ENCODE measurements around the gene ARGLU1. TPM values are rescaled to one million over a fixed set of nuclear protein-coding genes. Genes with fewer than 3 reads are reported as not detected.

ARGLU1 gene
- total and polyA plus RNA-seq, 2 donors, result 67.3 to 177 TPM

DNA sequence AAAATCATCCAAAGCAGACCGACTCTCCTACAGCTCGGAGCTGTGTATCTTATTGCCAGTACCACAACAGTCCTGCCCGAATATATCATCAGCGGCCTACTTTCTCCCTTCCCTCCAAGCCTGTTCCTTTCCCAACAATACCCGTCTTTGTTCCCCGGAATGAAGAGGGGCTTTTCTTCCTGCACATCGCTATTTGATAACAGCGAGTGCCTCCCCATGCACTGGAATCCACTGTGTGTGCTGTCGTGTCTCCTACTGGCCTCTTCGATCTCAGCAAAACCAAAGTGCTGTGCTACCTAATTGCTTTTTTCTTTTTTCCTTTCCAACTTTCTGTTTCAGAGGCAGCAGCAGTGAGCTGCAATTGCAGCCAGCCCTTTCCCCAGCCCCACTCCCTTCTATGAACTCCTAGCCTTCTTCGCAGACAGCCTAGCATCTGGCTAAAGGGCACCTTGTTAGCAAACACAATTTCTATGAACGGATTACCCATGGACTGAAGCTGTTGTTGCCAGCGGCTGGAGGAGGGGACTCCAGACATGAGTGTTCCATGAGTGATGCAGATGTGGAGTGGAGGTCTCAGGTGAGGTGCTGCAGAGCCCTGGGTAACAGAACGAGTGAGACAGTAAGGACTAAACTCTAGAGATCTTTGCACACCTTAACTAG lies 75.9 kb downstream of the ARGLU1 start:
- WGBS, result 76% methylated on average over 14 of the region's 14 CpGs
- H3K4me3 ChIP-seq (ENCODE audit: low read depth, low read length), result no peak overlapping the region
- no peak overlapping the region for H3K27ac ChIP-seq (ENCODE audit: low read depth)
- no peaks in the 10 kb centered on the region for H3K36me3 ChIP-seq (ENCODE audit: insufficient read depth)
- DNase-seq (ENCODE audit: extremely low spot score), result no peak
- H3K4me1 ChIP-seq (ENCODE audit: insufficient read depth), result no peaks in the 10 kb centered on the region

Other genes starting within 250 kb of the ARGLU1 start
- gene EFNB2, start 32.5 kb downstream of the ARGLU1 start, total RNA-seq, result 31.8 TPM
- 19.2 TPM for gene EFNB2, start 32.5 kb downstream of the ARGLU1 start, polyA plus RNA-seq